Fibroblast of lung (primary cell): ENCODE data around the gene SPATA20.

Experiments
- CTCF ChIP-seq, 2 donors: IDR thresholded peaks in 1 of 2; conservative IDR thresholded peaks in 1 of 2; 1 replicate in 1 of 2; 2 replicates in 1 of 2; pipeline ENCODE4 v1.5.1; 2011 to 2012; ENCODE audit warnings: low read length in 2 of 2, control low read depth in 1 of 2, inconsistent platforms in 1 of 2, low read depth in 1 of 2, mild to moderate bottlenecking in 1 of 2
- EZH2 ChIP-seq: IDR thresholded peaks from 2 replicates; pipeline ENCODE4 v1.5.1; 2012; ENCODE audit warnings: low read length, control low read depth, mild to moderate bottlenecking; ENCODE audit errors: missing control alignments

GRCh38 chr17:50549256-50549941, 2.4 kb downstream of the SPATA20 start:
- TF ChIP-seq EZH2: no peak
- no peak for TF ChIP-seq CTCF (conservative IDR thresholded peaks at IDR 0.05 in 1 of 2, IDR thresholded peaks at IDR 0.05 in 1 of 2; ENCODE audit: low read depth in 1 of 2, low read length in 2 of 2)
